Neuron (in vitro differentiated cells): ENCODE data around the gene FCER1G.

Source experiments
- H2AFZ ChIP-seq: one replicate; pipeline ENCODE4 v1.6.1; 2013; ENCODE audit warnings: low read depth, mild to moderate bottlenecking, inconsistent platforms, low read length, moderate library complexity
- H3K27me3 ChIP-seq: one replicate; pipeline ENCODE4 v1.6.1; 2013; ENCODE audit warnings: low read length; ENCODE audit not compliant: insufficient read depth
- H3K36me3 ChIP-seq: one replicate; pipeline ENCODE4 v1.6.1; 2013; ENCODE audit warnings: low read length; ENCODE audit not compliant: insufficient read depth
- H3K4me1 ChIP-seq: one replicate; pipeline ENCODE4 v1.6.1; 2013; ENCODE audit warnings: low read length; ENCODE audit not compliant: insufficient read depth
- H3K4me3 ChIP-seq: 2 replicates; pipeline ENCODE4 v1.5.1; 2013; ENCODE audit warnings: mild to moderate bottlenecking, low read length, moderate library complexity
- H3K9me3 ChIP-seq: one replicate; pipeline ENCODE4 v1.6.1; 2013; ENCODE audit warnings: low read length

Gene FCER1G

GRCh38 chr1:161192476-161193465 is 22.3 kb upstream of the FCER1G start:
- Histone ChIP-seq H3K36me3 (no peaks in the 10 kb centered on the region), H3K4me3 (no peak overlapping the region)

DNA sequence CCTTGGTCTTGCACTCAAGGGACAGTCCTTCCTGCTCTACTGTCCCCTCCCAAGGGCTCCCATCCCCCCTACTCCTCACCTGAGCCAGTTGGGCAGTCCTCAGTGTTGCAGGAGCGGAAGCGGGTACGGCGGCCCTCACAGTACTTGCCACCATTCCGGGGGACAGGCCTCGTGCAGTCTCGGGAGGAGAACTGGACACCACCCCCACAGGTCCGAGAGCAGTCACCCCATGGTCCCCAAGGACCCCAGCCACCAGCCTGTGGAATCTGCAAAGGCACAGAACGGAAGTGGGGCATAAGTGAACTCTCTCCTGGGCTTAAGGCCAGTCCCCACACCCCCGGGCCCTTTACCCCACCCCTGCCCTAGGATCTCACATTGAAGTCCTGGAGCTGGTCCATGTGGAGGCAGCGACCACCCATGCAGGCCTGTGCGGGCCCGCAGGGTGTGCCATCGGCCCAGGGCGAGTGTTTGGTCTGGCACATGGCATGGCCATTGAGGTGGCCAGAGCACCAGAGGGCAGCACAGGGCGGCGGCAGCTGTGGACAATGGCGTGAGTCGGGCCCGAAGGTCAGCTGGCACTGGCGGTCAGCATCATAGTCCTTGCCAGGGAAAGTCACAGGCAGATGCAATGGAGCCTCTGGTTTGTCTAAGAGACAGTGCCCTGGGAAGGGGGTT is 21.4 kb upstream of the FCER1G start:
- Histone ChIP-seq H3K36me3 (no peaks in the 10 kb centered on the region), H2AFZ (no peak overlapping the region), H3K27me3 (no peaks in the 10 kb centered on the region), H3K4me1 (peaks cover 14% of the 10 kb centered on the region), H3K9me3 (no peaks in the 10 kb centered on the region), H3K4me3 (no peak overlapping the region)

More at GRCh38 chr1:161192476-161193465, 22.3 kb upstream of the FCER1G start:
- Histone ChIP-seq H2AFZ (no peak overlapping the region), H3K27me3 (no peaks in the 10 kb centered on the region), H3K4me1 (peaks cover 10% of the 10 kb centered on the region), H3K9me3 (no peaks in the 10 kb centered on the region)

DNA sequence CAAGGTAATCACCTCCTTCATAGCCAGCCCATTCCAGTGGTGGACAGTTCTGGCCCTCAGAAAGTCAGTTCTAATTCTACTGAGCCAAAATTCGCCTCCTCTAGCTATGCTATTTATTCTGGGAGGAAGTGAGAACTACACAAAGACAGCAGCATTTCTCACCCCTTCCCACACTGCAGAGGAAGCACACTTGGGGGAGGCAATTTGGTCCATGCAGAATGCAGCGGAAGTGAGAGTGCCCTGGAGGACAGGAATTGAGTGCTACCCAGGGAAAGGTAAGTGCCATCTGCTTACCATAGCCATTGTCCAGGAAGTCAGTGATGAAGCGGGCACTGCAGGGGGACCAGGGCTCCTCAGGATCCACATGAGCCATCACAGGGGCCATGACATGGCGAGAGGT is 19.9 kb upstream of the FCER1G start:
- peaks cover 18% of the 10 kb centered on the region for H3K4me1 ChIP-seq
- H2AFZ ChIP-seq: no peak overlapping the region
- H3K9me3 ChIP-seq: no peaks in the 10 kb centered on the region
- H3K36me3 ChIP-seq: no peaks in the 10 kb centered on the region
- H3K4me3 ChIP-seq: no peak overlapping the region
- no peaks in the 10 kb centered on the region for H3K27me3 ChIP-seq

DNA sequence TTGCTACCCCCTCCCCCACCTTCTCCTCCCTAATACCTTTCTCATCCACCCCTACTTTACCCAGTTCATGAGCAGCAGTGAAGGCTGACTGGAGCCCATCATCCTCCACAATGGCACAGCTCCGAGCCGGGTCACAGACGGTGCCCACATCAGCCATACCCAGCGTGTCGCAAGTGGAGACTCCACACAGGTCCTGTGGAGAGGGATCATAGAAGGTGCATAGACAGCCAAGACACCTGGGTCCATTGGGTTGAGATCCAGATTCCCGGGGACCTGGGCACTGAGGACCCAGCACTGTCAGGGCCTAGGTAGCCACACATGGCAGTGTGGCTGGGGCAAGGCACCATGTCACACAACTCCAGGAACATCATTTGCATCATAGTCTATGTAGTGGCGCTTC is 19.0 kb upstream of the FCER1G start:
- no peaks in the 10 kb centered on the region for H3K36me3 ChIP-seq
- H2AFZ ChIP-seq: no peak overlapping the region
- peaks cover 24% of the 10 kb centered on the region for H3K4me1 ChIP-seq
- H3K4me3 ChIP-seq: no peak overlapping the region
- no peaks in the 10 kb centered on the region for H3K9me3 ChIP-seq
- no peaks in the 10 kb centered on the region for H3K27me3 ChIP-seq

DNA sequence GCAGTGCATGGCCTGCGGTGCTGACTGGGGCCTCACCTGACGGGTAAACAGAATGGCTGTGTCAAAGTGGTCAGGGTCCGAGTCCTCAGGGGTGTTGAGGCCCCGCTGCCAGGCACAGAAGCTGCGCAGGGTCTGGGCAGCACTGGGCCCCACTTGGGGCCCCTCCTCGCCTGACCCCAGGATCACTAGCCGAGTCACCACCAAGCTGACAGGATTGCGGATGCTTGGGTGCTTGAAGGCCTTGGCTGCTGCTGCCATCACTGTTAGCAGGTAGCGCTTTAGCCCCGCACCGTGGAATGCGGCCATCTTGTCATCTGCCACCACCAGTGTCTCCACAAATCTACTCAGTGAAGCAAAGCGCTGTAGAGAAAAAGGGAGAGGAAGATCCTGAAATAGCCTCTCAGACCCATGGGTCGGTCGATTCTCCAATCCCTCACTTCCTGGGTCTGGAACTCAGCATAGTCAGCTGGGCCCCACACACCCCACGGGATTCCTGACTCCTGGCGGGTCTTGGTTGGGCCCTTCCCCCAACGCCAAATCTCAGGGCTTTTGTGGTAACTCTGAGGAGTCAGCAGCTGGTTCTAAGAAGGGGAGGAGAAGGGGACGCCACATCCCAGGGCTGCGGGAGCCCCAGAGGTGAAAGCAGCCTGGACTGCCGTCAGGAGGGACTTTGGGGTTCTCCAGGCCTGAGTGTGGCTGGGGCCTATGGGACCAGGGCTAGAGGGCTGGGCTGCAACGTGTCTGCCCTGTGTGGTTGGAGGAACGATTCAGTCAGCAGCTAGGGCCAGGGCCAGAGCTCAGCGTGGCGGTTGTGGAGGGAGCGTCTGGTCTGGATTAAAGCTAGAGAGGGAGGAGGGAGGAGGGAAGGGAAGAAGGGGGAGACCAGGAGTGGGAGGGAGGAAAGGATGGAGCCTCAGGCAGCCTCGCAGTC is 18.3 kb upstream of the FCER1G start:
- Histone ChIP-seq H3K36me3 (no peaks in the 10 kb centered on the region), H3K4me3 (no peak overlapping the region), H3K9me3 (no peaks in the 10 kb centered on the region), H2AFZ (no peak overlapping the region), H3K27me3 (no peaks in the 10 kb centered on the region), H3K4me1 (peaks cover 30% of the 10 kb centered on the region)

DNA sequence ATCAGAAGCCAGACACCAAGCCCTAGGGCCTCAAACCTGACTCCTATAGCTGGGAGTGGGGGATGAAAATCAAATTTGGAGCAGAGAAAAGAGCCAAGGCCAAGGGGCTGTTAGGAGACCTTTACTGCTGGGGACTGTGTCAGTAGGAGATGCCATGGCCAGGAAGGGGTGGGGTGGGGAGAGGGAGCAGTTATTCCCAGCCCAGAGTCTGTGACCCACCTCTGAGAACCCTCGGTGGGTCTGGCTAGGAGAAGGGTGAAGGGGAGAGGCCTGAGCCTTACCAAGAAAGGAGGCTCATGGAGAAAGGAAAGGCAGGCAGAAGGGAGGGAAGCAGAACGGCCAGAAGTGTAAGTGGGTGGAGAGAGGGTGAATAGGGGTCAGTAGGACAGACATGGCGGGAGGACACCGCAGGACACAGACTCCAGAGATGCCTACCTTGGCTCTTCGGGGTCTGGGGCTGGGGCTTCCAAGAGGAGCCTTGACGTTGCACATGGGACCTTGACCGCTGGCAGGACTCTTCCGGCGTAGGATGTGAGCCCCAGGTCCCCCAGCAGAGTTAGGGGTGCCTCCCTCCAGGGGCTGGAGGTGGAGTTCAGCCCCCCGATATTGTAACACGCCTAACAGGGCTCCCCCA is 17.4 kb upstream of the FCER1G start:
- H3K4me3 ChIP-seq: no peak overlapping the region
- H3K36me3 ChIP-seq: no peaks in the 10 kb centered on the region
- no peaks in the 10 kb centered on the region for H3K27me3 ChIP-seq
- peaks cover 31% of the 10 kb centered on the region for H3K4me1 ChIP-seq
- H2AFZ ChIP-seq: no peak overlapping the region
- no peaks in the 10 kb centered on the region for H3K9me3 ChIP-seq

- Histone ChIP-seq H3K9me3 (no peaks in the 10 kb centered on the region), H3K27me3 (no peaks in the 10 kb centered on the region), H3K4me1 (peaks cover 26% of the 10 kb centered on the region), H2AFZ (no peak overlapping the region), H3K36me3 (peaks cover under 1% of the 10 kb centered on the region), H3K4me3 (no peak overlapping the region)
Measured at GRCh38 chr1:161198194-161198896, 16.8 kb upstream of the FCER1G start.

DNA sequence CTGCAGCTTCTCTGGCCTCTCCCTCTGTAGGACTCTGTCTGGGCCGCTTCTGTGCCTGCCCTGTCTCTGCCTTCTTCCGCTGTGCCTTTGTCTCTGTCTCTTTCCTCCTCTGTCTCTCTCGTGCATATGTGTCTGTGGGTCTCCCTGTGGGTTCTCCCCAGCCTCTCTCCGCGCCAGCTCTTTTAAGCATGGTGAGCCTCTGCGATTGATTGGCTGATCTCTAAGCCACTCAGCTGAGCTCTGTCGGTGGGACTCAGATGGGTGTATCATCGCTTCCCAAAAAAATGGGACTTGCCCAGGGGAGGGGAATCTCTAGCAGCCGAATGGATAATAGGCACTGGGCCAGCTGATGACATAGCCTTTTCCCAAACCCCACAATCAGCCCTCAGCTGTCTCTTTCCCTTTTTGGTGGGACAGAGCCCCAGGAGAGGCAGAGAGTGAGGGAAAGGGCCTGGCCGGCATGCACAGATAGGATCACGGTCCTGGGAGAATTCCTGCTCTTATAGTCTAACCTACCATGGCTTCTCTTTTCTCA is 16.1 kb upstream of the FCER1G start, which contains the start of gene ADAMTS4:
Gene ADAMTS4 (minus strand): TSS at position 158 of the 535 bp plus-strand sequence. CDS start 427 bp downstream, outside the sequence.
- Histone ChIP-seq H3K4me1 (peaks cover 26% of the 10 kb centered on the region), H3K4me3 (no peak within 1 kb of the TSS), H2AFZ (no peak within 1 kb of the TSS), H3K27me3 (no peaks in the 10 kb centered on the region), H3K36me3 (peaks cover 6% of the 10 kb centered on the region), H3K9me3 (no peaks in the 10 kb centered on the region)

DNA sequence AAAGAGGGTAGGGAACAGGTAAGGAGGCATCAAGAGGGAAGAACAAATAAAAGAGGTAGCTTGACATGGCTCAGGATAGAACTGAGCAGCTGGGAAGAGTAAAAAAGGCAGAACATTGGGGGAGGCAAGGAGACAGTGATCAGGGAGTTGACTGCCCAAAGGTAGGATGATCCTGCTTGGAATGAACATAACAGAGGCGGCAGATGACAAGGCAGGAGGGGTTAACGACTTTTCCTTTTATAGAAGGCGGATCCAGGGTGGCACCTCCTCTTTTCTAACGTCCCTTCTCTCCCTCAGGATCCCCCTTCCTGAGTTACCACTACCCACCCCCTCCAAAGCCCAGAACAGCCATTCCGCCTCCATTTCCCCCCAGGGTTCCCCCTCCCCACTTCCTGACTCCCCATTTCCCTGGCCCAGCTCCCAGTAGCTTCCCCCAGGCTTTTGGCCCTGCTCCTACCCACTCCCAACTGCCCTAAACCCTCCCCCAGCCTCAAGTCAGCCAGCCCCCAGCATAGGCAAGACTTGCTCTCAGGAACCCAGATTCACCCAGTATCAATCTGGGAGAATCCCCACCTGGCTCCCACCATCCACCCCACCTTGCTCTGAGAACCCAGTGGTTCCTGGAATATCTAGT is 15.5 kb upstream of the FCER1G start:
- Histone ChIP-seq H3K36me3 (peaks cover 13% of the 10 kb centered on the region), H3K4me3 (no peak overlapping the region), H3K4me1 (peaks cover 26% of the 10 kb centered on the region), H3K9me3 (no peaks in the 10 kb centered on the region), H3K27me3 (no peaks in the 10 kb centered on the region), H2AFZ (no peak overlapping the region)

DNA sequence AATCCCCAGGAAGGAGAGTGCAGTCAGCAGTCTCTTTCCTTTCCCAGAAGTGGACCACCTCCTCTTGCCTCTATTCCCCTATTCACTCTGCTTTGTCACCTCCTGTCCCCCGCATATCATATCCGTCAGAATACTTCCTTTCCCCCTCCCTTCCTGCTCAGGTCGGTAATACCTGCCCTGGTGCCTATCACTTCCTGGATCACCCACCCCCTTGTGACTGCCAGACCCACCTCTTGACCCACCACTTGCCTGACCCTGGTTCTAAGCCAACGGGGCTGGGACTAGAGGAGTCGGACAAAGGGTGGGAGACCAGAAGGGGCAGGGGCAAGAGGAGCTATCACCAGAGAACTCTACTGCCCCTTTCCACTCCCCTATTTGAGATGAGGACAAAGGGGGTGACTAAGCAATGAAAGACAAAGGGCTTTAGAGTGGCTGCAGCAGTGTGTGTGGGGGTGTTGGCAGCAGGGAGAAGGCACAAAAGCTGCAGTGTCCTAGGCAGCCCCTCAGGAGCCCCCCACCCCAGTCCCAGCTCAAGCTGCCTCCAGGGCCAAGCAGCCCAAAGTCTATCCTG is 14.6 kb upstream of the FCER1G start:
- Histone ChIP-seq H3K4me3 (no peak overlapping the region), H3K4me1 (peaks cover 26% of the 10 kb centered on the region)

More for the DNA sequence above, 14.6 kb upstream of the FCER1G start:
- Histone ChIP-seq H3K27me3 (no peaks in the 10 kb centered on the region), H2AFZ (peak overlapping the region; percentile 43), H3K9me3 (no peaks in the 10 kb centered on the region), H3K36me3 (peaks cover 19% of the 10 kb centered on the region)
